ENCODE data around the gene PRIMA1.

Gene PRIMA1

GRCh38 chr14:93788293-93788542 lies at the start of gene PRIMA1:
PRIMA1 (minus strand) TSS chr14:93788485; CDS start chr14:93787718, 767 bp downstream.
- no peaks in the 10 kb centered on the region for H3K36me3 ChIP-seq (ENCODE audit: low read length)
- no peak within 1 kb of the TSS for H3K4me3 ChIP-seq (ENCODE audit: insufficient read depth, low read length, poor library complexity, severe bottlenecking)
- no peak within 1 kb of the TSS for H3K4me2 ChIP-seq (ENCODE audit: low read depth, low read length, poor library complexity, severe bottlenecking)
- TF ChIP-seq CTCF (IDR thresholded peaks at IDR 0.05; ENCODE audit: insufficient read depth, low read length, poor library complexity, severe bottlenecking): no peak
- TF ChIP-seq EZH2phosphoT487 (conservative IDR thresholded peaks at IDR 0.05; ENCODE audit: low read length): no peak
- H2AFZ ChIP-seq (ENCODE audit: low read depth, low read length, severe bottlenecking): no peak within 1 kb of the TSS
- H4K20me1 ChIP-seq (ENCODE audit: low read depth, low read length): no peaks in the 10 kb centered on the region
- no peak within 1 kb of the TSS for H3K9ac ChIP-seq (ENCODE audit: low read length)
- H3F3A ChIP-seq (ENCODE audit: insufficient read depth): no peaks in the 10 kb centered on the region
- no peaks in the 10 kb centered on the region for H3K9me2 ChIP-seq (replicated peaks; ENCODE audit: insufficient read depth, low read length)
- H3K27me3 ChIP-seq (ENCODE audit: low read length): no peaks in the 10 kb centered on the region; the same call in 1 of the 2 replicates
- no peaks in the 10 kb centered on the region for H3K79me2 ChIP-seq (ENCODE audit: insufficient read depth, low read length)
- no peak within 1 kb of the TSS for H3K27ac ChIP-seq (ENCODE audit: low read depth, low read length)
- no peaks in the 10 kb centered on the region for H3K9me3 ChIP-seq (ENCODE audit: insufficient read depth, low read length)

GRCh38 chr14:93834699-93835371 lies 46.5 kb upstream of the PRIMA1 start:
- Histone ChIP-seq H3K4me3 (ENCODE audit: insufficient read depth, low read length, poor library complexity, severe bottlenecking) (no peak overlapping the region), H3K27ac (ENCODE audit: low read depth, low read length) (no peak overlapping the region), H4K20me1 (ENCODE audit: low read depth, low read length) (no peaks in the 10 kb centered on the region), H3K4me2 (ENCODE audit: low read depth, low read length, poor library complexity, severe bottlenecking) (no peak overlapping the region), H3K36me3 (ENCODE audit: low read length) (no peaks in the 10 kb centered on the region), H3K9me2 (replicated peaks; ENCODE audit: insufficient read depth, low read length) (no peaks in the 10 kb centered on the region), H3K27me3 (ENCODE audit: low read length) (no peaks in the 10 kb centered on the region), H2AFZ (ENCODE audit: low read depth, low read length, severe bottlenecking) (no peak overlapping the region), H3K79me2 (ENCODE audit: insufficient read depth, low read length) (no peaks in the 10 kb centered on the region), H3F3A (ENCODE audit: insufficient read depth) (no peaks in the 10 kb centered on the region), H3K9me3 (ENCODE audit: insufficient read depth, low read length) (no peaks in the 10 kb centered on the region), H3K9ac (ENCODE audit: low read length) (no peak overlapping the region)
- no peak for TF ChIP-seq CTCF (IDR thresholded peaks at IDR 0.05; ENCODE audit: insufficient read depth, low read length, poor library complexity, severe bottlenecking)
- no peak for TF ChIP-seq EZH2phosphoT487 (conservative IDR thresholded peaks at IDR 0.05; ENCODE audit: low read length)

GRCh38 chr14:93832665-93833064 lies 44.4 kb upstream of the PRIMA1 start:
- Histone ChIP-seq H3K9me3 (ENCODE audit: insufficient read depth, low read length) (no peaks in the 10 kb centered on the region), H3K9me2 (replicated peaks; ENCODE audit: insufficient read depth, low read length) (no peaks in the 10 kb centered on the region), H2AFZ (ENCODE audit: low read depth, low read length, severe bottlenecking) (no peak overlapping the region), H3K27me3 (ENCODE audit: low read length) (no peaks in the 10 kb centered on the region), H3K9ac (ENCODE audit: low read length) (no peak overlapping the region), H3K36me3 (ENCODE audit: low read length) (no peaks in the 10 kb centered on the region), H3F3A (ENCODE audit: insufficient read depth) (no peaks in the 10 kb centered on the region), H3K79me2 (ENCODE audit: insufficient read depth, low read length) (no peaks in the 10 kb centered on the region), H3K4me3 (ENCODE audit: insufficient read depth, low read length, poor library complexity, severe bottlenecking) (no peak overlapping the region), H3K4me2 (ENCODE audit: low read depth, low read length, poor library complexity, severe bottlenecking) (no peak overlapping the region), H3K27ac (ENCODE audit: low read depth, low read length) (no peak overlapping the region), H4K20me1 (ENCODE audit: low read depth, low read length) (no peaks in the 10 kb centered on the region)
- TF ChIP-seq CTCF (IDR thresholded peaks at IDR 0.05; ENCODE audit: insufficient read depth, low read length, poor library complexity, severe bottlenecking) (no peak), EZH2phosphoT487 (conservative IDR thresholded peaks at IDR 0.05; ENCODE audit: low read length) (no peak)
